Stomach (tissue), 9 donors: ENCODE data around the gene LRCH1. TPM values are rescaled to one million over a fixed set of nuclear protein-coding genes. Genes with fewer than 3 reads are reported as not detected.
A peak's percentile ranks its signal among the peaks of the same experiment; 100 is the strongest.

ENCODE experiments used
- DNase-seq, 2 donors: peaks; one replicate each; pipeline versions ENCODE4 v3.0.0 to v3.0.0-alpha.2; 2013 to 2019
- H3K27ac ChIP-seq, 5 donors: fragments of 200-600 bp in 4 of 5; sonication (generic) in 4 of 5; one replicate each; pipeline ENCODE4 v1.5.1; 2013 to 2019; ENCODE audit warnings: mild to moderate bottlenecking in 1 of 5, moderate library complexity in 1 of 5
- H3K27me3 ChIP-seq, 3 donors: fragments of 200-600 bp; sonication (generic); one replicate each; pipeline ENCODE4 v1.5.1; 2017 to 2019; ENCODE audit warnings: mixed run types in 1 of 3
- H3K36me3 ChIP-seq, 4 donors: fragments of 200-600 bp; sonication (generic); 1 replicate in 3 of 4; 2 replicates in 1 of 4; pipeline ENCODE4 v1.5.1; 2016 to 2019
- H3K4me1 ChIP-seq, 4 donors: fragments of 200-600 bp; sonication (generic); one replicate each; pipeline ENCODE4 v1.5.1; 2016 to 2019
- H3K4me3 ChIP-seq, 4 donors: fragments of 200-600 bp; sonication (generic) in 3 of 4; one replicate each; pipeline ENCODE4 v1.5.1; 2016 to 2019; ENCODE audit warnings: mild to moderate bottlenecking in 1 of 4
- H3K9me3 ChIP-seq, 4 donors: fragments of 200-600 bp; sonication (generic); one replicate each; pipeline ENCODE4 v1.5.1; 2016 to 2019
- CTCF ChIP-seq, 7 experiments: fragments of 450-650 bp in 4 of 7; fragments of 200-600 bp in 3 of 7; sonication (generic) in 3 of 7; IDR thresholded peaks; one replicate each; pipeline ENCODE4 v1.5.1; 2016 to 2019; ENCODE audit warnings: antibody characterized with exemption in 7 of 7, control low read depth in 2 of 7, mild to moderate bottlenecking in 1 of 7
- EP300 ChIP-seq: sonication (generic); formaldehyde crosslinking; IDR thresholded peaks from one replicate; pipeline ENCODE4 v1.6.1; 2017; ENCODE audit warnings: antibody characterized with exemption
- POLR2A ChIP-seq, 4 donors: fragments of 450-650 bp; IDR thresholded peaks; one replicate each; pipeline ENCODE4 v1.6.1; 2016; ENCODE audit warnings: antibody characterized with exemption in 4 of 4, control low read depth in 2 of 4, mild to moderate bottlenecking in 1 of 4, moderate library complexity in 1 of 4
- POLR2AphosphoS5 ChIP-seq, 3 donors: sonication (generic); formaldehyde crosslinking; IDR thresholded peaks; one replicate each; pipeline ENCODE4 v1.6.1; 2016; ENCODE audit warnings: antibody characterized with exemption in 3 of 3
- WGBS, 5 donors: extraction: QIAGEN DNeasy Blood & Tissue Kit in 3 of 5; methylation state at CpG; one replicate each; pipeline versions ENCODE4 v1.1.5 to v1.1.7; 2013 to 2018; 5-methylcytosine and 5-hydroxymethylcytosine counted together
- intact Hi-C: fragments of 100-400 bp; cut with DNase I; formaldehyde crosslinking; loops from one replicate; pipeline ENCODE4 v1.15.1; 2023; ENCODE audit warnings: low total_unique reads
- polyA plus RNA-seq, 3 donors: library from polyadenylated mRNA; stranded (reverse); fragments of 200-250 nt; gene quantifications; one replicate each; pipeline ENCODE4 v1.2.3, GENCODE V29; 2013
- total RNA-seq, 5 donors: library from RNA; depleted of rRNA; stranded (reverse); fragments of >200 nt; gene quantifications; one replicate each; pipeline versions ENCODE4 v1.1.0 to v1.2.3, GENCODE V29; 2014 to 2016
- donor health status: healthy with polysubstance abuse.
- donor health status: Bipolar disorder and iron deficiency.
- donor health status: healthy.

Gene LRCH1
- total and polyA plus RNA-seq, 8 donors, result 5.4 to 70.6 (median 19.4) TPM

- no peak for DNase-seq
- 44 to 62% (median 50%) methylated on average over 7 of the region's 7 CpGs for WGBS, 5 donors
- H3K4me1 ChIP-seq, result peaks cover 14 to 77% (median 50%) of the 10 kb centered on the region in 4 donors
Observed at GRCh38 chr13:46647512-46648065, 94.6 kb downstream of the LRCH1 start.

GRCh38 chr13:46648166-46648607, 95.2 kb downstream of the LRCH1 start:
- H3K27ac ChIP-seq, result peak overlapping the region in 2 of 5 donors; percentile 22 to 50
- DNase-seq, result peak; percentile 64 to 66
- H3K4me3 ChIP-seq, result no peak overlapping the region
- 38 to 61% (median 52%) methylated on average over 4 of the region's 4 CpGs for WGBS, 5 donors
- H3K4me1 ChIP-seq, result peaks cover 13 to 71% (median 44%) of the 10 kb centered on the region in 4 donors
- TF ChIP-seq POLR2AphosphoS5 (IDR thresholded peaks at IDR 0.05) (peak in 2 of 3 donors; percentile 10 to 13), CTCF (IDR thresholded peaks at IDR 0.05) (no peak)
- intact Hi-C loops, result no loop called here
- H3K27me3 ChIP-seq, result no peaks in the 10 kb centered on the region
- H3K9me3 ChIP-seq, result no peaks in the 10 kb centered on the region
- peaks cover 0 to 2% (median 0%) of the 10 kb centered on the region in 4 donors for H3K36me3 ChIP-seq

More at GRCh38 chr13:46647512-46648065, 94.6 kb downstream of the LRCH1 start:
- Histone ChIP-seq H3K27me3 (no peaks in the 10 kb centered on the region), H3K9me3 (no peaks in the 10 kb centered on the region), H3K27ac (peak overlapping the region in 3 of 5 donors; percentile 1 to 50 (median 22)), H3K36me3 (no peaks in the 10 kb centered on the region), H3K4me3 (no peak overlapping the region)
- intact Hi-C loops, result no loop called here
- TF ChIP-seq POLR2A (IDR thresholded peaks at IDR 0.05) (no peak), POLR2AphosphoS5 (IDR thresholded peaks at IDR 0.05) (no peak), EP300 (no peak), CTCF (IDR thresholded peaks at IDR 0.05) (no peak)

GRCh38 chr13:46649816-46650215, 96.8 kb downstream of the LRCH1 start:
- no peak for TF ChIP-seq EP300
- no peak for TF ChIP-seq CTCF (IDR thresholded peaks at IDR 0.05)
- no peak for TF ChIP-seq POLR2A (IDR thresholded peaks at IDR 0.05)
- TF ChIP-seq POLR2AphosphoS5 (IDR thresholded peaks at IDR 0.05), result no peak
- Histone ChIP-seq H3K4me3 (no peak overlapping the region), H3K27me3 (no peaks in the 10 kb centered on the region), H3K36me3 (peaks cover 0 to 4% (median 0%) of the 10 kb centered on the region in 4 donors), H3K9me3 (no peaks in the 10 kb centered on the region), H3K4me1 (peaks cover 9 to 64% (median 33%) of the 10 kb centered on the region in 4 donors), H3K27ac (peak overlapping the region in 1 of 5 donors; percentile 11)
- DNase-seq, result no peak
- intact Hi-C loops, result no loop called here
- 74 to 85% (median 81%) methylated on average over 1 of the region's 1 CpG for WGBS, 5 donors

GRCh38 chr13:46654951-46655350, 102.0 kb downstream of the LRCH1 start:
- Histone ChIP-seq H3K27ac (peak overlapping the region in 4 of 5 donors; percentile 72 to 79 (median 75)), H3K4me1 (peaks cover 19 to 68% (median 42%) of the 10 kb centered on the region in 4 donors), H3K36me3 (peaks cover 0 to 4% (median 0%) of the 10 kb centered on the region in 4 donors), H3K9me3 (no peaks in the 10 kb centered on the region), H3K4me3 (no peak overlapping the region), H3K27me3 (no peaks in the 10 kb centered on the region)
- intact Hi-C loops, result no loop called here
- 45 to 57% (median 52%) methylated on average over 1 of the region's 1 CpG for WGBS, 5 donors
- TF ChIP-seq EP300, result no peak
- no peak for TF ChIP-seq CTCF (IDR thresholded peaks at IDR 0.05)
- no peak for TF ChIP-seq POLR2A (IDR thresholded peaks at IDR 0.05)
- TF ChIP-seq POLR2AphosphoS5 (IDR thresholded peaks at IDR 0.05), result no peak
- no peak for DNase-seq
